Measurements from ENCODE around the gene RPS21. TPM values are rescaled to one million over a fixed set of nuclear protein-coding genes. Genes with fewer than 3 reads are reported as not detected.

RPS21 gene
- total and polyA plus RNA-seq, 2 of the 13 experiments (the other 11 are each of a cell fraction or from before 2014, with no cell fraction given): 2,647 to 11,063 TPM

DNA sequence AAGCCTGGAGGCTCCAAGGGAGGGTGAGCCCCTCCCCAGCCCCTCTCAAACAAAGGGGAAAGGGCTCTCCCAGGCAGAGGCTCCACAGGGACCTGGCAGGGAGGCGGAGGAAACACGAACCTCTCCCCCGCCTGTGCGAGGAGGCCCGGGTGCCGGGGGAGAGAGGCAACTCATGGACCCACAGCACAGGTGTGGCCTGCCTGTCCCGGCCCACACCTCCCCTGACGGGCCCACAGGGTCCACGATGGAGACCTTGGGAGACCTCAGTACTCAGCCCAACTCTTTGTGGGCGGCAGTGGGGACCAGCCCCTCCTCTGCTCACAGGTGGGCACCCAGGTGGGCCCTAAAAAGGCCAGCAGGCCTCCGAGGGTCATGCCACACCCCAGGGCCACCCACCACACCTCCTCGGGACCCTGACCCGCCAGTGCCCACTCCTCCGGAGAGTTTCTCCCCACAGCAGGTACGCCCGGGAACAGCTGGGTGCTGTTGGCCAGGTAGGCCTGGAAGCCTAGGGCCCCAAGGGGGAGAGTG lies 32.0 kb upstream of the RPS21 start (continued):
- TF ChIP-seq, protein P1, sequence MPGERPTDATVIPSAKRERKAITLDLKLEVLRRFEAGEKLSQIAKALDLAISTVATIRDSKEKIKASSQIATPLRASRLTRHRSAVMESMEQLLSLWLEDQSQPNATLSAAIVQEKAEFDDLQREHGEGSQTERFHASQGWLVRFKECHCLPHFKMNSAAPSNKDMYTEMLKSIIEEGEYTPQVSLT (CRISPR knock-in tag; IDR thresholded peaks at IDR 0.05; ENCODE audit: borderline replicate concordance, low read depth): no peak
- TF ChIP-seq RXRA (CRISPR knock-in tag; IDR thresholded peaks at IDR 0.05) (peak; percentile 14; the same call in 1 of the 2 replicates), TEAD2 (CRISPR knock-in tag; IDR thresholded peaks at IDR 0.05) (no peak), ZMAT3 (CRISPR knock-in tag; conservative IDR thresholded peaks at IDR 0.05) (no peak), KLF13 (CRISPR knock-in tag; IDR thresholded peaks at IDR 0.05) (no peak), MEF2D (CRISPR knock-in tag; IDR thresholded peaks at IDR 0.05) (no peak), ZNF7 (CRISPR knock-in tag; IDR thresholded peaks at IDR 0.05) (no peak), ZNF143 (CRISPR knock-in tag; IDR thresholded peaks at IDR 0.05) (no peak), HNRNPL (IDR thresholded peaks at IDR 0.05; ENCODE audit: low read depth, low read length) (0 out of 2 replicates have a peak, but pooled peaks have one; percentile 52), ZNF790 (CRISPR knock-in tag; IDR thresholded peaks at IDR 0.05; ENCODE audit: borderline replicate concordance) (no peak), ZNF619 (CRISPR knock-in tag; IDR thresholded peaks at IDR 0.05) (no peak), TARDBP (CRISPR knock-in tag; IDR thresholded peaks at IDR 0.05) (no peak)
- TF ChIP-seq, protein P2, sequence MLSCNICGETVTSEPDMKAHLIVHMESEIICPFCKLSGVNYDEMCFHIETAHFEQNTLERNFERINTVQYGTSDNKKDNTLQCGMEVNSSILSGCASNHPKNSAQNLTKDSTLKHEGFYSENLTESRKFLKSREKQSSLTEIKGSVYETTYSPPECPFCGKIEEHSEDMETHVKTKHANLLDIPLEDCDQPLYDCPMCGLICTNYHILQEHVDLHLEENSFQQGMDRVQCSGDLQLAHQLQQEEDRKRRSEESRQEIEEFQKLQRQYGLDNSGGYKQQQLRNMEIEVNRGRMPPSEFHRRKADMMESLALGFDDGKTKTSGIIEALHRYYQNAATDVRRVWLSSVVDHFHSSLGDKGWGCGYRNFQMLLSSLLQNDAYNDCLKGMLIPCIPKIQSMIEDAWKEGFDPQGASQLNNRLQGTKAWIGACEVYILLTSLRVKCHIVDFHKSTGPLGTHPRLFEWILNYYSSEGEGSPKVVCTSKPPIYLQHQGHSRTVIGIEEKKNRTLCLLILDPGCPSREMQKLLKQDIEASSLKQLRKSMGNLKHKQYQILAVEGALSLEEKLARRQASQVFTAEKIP (CRISPR knock-in tag; IDR thresholded peaks at IDR 0.05; ENCODE audit: borderline replicate concordance): no peak
- TF ChIP-seq, protein P3, sequence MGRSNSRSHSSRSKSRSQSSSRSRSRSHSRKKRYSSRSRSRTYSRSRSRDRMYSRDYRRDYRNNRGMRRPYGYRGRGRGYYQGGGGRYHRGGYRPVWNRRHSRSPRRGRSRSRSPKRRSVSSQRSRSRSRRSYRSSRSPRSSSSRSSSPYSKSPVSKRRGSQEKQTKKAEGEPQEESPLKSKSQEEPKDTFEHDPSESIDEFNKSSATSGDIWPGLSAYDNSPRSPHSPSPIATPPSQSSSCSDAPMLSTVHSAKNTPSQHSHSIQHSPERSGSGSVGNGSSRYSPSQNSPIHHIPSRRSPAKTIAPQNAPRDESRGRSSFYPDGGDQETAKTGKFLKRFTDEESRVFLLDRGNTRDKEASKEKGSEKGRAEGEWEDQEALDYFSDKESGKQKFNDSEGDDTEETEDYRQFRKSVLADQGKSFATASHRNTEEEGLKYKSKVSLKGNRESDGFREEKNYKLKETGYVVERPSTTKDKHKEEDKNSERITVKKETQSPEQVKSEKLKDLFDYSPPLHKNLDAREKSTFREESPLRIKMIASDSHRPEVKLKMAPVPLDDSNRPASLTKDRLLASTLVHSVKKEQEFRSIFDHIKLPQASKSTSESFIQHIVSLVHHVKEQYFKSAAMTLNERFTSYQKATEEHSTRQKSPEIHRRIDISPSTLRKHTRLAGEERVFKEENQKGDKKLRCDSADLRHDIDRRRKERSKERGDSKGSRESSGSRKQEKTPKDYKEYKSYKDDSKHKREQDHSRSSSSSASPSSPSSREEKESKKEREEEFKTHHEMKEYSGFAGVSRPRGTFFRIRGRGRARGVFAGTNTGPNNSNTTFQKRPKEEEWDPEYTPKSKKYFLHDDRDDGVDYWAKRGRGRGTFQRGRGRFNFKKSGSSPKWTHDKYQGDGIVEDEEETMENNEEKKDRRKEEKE (IDR thresholded peaks at IDR 0.05): no peak
- TF ChIP-seq, protein P4, sequence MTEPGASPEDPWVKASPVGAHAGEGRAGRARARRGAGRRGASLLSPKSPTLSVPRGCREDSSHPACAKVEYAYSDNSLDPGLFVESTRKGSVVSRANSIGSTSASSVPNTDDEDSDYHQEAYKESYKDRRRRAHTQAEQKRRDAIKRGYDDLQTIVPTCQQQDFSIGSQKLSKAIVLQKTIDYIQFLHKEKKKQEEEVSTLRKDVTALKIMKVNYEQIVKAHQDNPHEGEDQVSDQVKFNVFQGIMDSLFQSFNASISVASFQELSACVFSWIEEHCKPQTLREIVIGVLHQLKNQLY (CRISPR knock-in tag; IDR thresholded peaks at IDR 0.05): no peak
- TF ChIP-seq, protein P5, sequence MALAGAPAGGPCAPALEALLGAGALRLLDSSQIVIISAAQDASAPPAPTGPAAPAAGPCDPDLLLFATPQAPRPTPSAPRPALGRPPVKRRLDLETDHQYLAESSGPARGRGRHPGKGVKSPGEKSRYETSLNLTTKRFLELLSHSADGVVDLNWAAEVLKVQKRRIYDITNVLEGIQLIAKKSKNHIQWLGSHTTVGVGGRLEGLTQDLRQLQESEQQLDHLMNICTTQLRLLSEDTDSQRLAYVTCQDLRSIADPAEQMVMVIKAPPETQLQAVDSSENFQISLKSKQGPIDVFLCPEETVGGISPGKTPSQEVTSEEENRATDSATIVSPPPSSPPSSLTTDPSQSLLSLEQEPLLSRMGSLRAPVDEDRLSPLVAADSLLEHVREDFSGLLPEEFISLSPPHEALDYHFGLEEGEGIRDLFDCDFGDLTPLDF (CRISPR knock-in tag; IDR thresholded peaks at IDR 0.05): no peak

Data from HepG2 (cell line).